SK-N-SH treated with all-trans-retinoic acid at 6 μM for 48 hours (cell line): ENCODE measurements around the gene RNPEPL1.

Source experiments
- RARB ChIP-seq: fragments of 250-450 bp; sonication (Bioruptor Pico); IDR thresholded peaks from 2 replicates; pipeline ENCODE4 v1.8.0; 2021; ENCODE audit warnings: mild to moderate bottlenecking, moderate library complexity
- TSHZ2 ChIP-seq: fragments of 250-450 bp; sonication (Bioruptor Pico); IDR thresholded peaks from 2 replicates; pipeline ENCODE4 v1.5.0; 2020; ENCODE audit warnings: mild to moderate bottlenecking, moderate library complexity
- ZFP3 ChIP-seq: fragments of 250-450 bp; sonication (Bioruptor Pico); IDR thresholded peaks from 2 replicates; pipeline ENCODE4 v1.5.0; 2020; ENCODE audit warnings: mild to moderate bottlenecking, moderate library complexity

GRCh38 chr2:240576436-240577205 is 8.3 kb downstream of the RNPEPL1 start:
- TF ChIP-seq RARB (no peak), ZFP3 (CRISPR knock-in tag) (no peak), TSHZ2 (CRISPR knock-in tag) (no peak)
